Thoracic aorta (tissue), 2 donors: ENCODE results near the gene DBI. TPM values are rescaled to one million over a fixed set of nuclear protein-coding genes. Genes with fewer than 3 reads are reported as not detected.

Source experiments
- ATAC-seq: fragments of 150-250 bp; one replicate; pipeline ENCODE4 v1.8.0; 2017; ENCODE audit warnings: low read depth; ENCODE audit not compliant: insufficient number of reproducible peaks, low FRiP score
- DNase-seq: peaks from one replicate; pipeline ENCODE4 v3.0.0-alpha.2; 2020; ENCODE audit warnings: low spot score
- H3K27ac ChIP-seq, 2 donors: fragments of 200-600 bp; sonication (generic); 1 replicate in 1 of 2; 2 replicates in 1 of 2; pipeline ENCODE4 v1.5.1; 2016; ENCODE audit warnings: mild to moderate bottlenecking in 2 of 2, moderate library complexity in 2 of 2
- H3K27me3 ChIP-seq: fragments of 200-600 bp; sonication (generic); replicated peaks from 2 replicates; pipeline ENCODE4 v1.6.0; 2016; ENCODE audit warnings: mild to moderate bottlenecking; ENCODE audit not compliant: insufficient read depth
- H3K36me3 ChIP-seq: fragments of 200-600 bp; sonication (generic); one replicate; pipeline ENCODE4 v1.5.1; 2016
- H3K4me1 ChIP-seq, 2 donors: fragments of 200-600 bp; sonication (generic); 1 replicate in 1 of 2; 2 replicates in 1 of 2; pipeline versions ENCODE4 v1.5.1 to v1.6.0; 2016; ENCODE audit warnings: low read depth in 2 of 2, mild to moderate bottlenecking in 1 of 2; ENCODE audit not compliant: control insufficient read depth in 1 of 2
- H3K4me3 ChIP-seq: fragments of 200-600 bp; sonication (generic); 2 replicates; pipeline ENCODE4 v1.5.1; 2016; ENCODE audit warnings: mild to moderate bottlenecking
- H3K9me3 ChIP-seq: fragments of 200-600 bp; sonication (generic); 2 replicates; pipeline ENCODE4 v1.5.1; 2016
- CTCF ChIP-seq: fragments of 200-600 bp; sonication (generic); IDR thresholded peaks from one replicate; pipeline ENCODE4 v1.5.1; 2019; ENCODE audit warnings: antibody characterized with exemption
- total RNA-seq, 2 donors: library from RNA; depleted of rRNA; stranded (reverse); fragments of >200 nt; gene quantifications; one replicate each; pipeline versions ENCODE4 v1.1.0 to v1.2.3, GENCODE V29; 2016

The DBI gene
- total RNA-seq, 2 donors from 2014 or later, result 63.8 to 68.6 TPM

DNA sequence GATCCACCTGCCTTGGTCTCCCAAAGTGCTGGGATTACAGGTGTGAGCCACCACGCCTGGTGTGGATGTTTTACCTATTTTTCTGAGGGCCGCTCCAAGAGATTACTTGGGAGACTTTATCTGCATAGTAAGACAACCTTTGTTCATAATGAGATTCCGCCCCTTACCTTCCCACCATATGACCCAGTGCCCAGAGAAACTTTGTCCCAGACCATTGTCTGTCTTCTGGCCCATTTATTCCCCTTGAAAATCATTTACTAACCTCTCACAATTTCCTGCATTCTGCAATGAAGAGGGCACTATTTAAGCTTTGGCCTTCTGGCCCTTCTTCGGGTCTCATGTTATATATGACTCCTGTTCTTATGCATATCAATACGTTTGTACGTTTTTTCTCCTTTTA is 51.1 kb downstream of the DBI start:
- DNase-seq (no peak), ATAC-seq (no peak)
- no peaks in the 10 kb centered on the region for H3K9me3 ChIP-seq
- H3K4me1 ChIP-seq, result peaks cover 0 to 5% of the 10 kb centered on the region in 2 donors
- no peak for TF ChIP-seq CTCF
- H3K36me3 ChIP-seq, result no peaks in the 10 kb centered on the region
- no peak overlapping the region for H3K27ac ChIP-seq
- H3K27me3 ChIP-seq, result no peaks in the 10 kb centered on the region
- H3K4me3 ChIP-seq, result no peak overlapping the region

DNA sequence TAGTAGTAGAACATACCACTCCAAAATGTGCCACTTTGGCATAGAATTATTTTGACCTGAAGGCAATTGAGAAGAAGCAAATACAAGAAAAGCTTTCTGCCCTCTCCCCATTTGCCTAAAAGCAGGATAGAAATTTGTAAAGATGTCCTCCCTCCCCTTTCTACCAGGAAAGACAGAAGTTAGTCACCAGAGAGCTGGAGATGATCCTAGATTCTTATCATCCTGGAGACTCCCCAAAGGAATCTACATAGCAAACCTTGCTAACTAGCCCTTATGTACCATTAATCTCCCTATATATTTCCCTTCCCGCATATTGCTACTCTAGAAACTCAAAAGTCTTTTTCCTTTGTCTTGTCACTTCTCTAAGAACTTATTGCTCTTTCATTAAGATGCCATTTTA is 52.3 kb downstream of the DBI start:
- no peak for ATAC-seq
- H3K9me3 ChIP-seq, result no peaks in the 10 kb centered on the region
- no peak for TF ChIP-seq CTCF

DNA sequence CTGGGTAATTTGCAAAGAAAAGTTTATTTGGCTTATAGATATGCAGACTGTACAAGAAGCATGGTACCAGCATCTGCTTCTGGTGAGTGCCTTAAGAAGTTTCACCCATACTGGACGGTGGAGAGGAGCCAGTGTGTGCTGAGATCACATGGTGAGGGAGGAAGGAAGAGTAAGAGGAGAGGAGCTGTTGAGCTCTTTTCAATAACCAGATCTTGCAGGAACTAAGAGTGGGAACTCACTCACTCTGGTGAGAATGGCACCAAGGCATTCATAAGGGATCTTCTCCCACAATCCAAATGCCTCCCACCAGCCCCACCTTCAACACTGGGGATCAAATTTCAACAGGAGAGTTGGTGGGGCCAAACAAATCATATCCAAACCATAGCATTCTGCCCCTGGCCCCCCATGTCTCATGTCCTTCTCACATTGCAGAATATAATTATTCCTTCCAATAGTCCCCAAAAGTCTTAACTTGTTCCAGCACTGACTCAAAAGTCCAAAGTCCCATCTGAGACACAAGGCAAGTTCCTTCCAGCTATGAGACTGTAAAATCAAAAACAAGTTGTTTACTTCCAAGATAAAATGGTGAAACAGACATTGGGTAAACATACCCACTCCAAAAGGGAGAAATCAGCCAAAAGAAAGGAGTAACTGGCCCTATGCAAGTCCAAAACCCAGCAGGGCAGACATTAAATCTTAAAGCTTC is 53.2 kb downstream of the DBI start:
- no peak for TF ChIP-seq CTCF
- Histone ChIP-seq H3K4me3 (no peak overlapping the region), H3K9me3 (no peaks in the 10 kb centered on the region), H3K27ac (no peak overlapping the region), H3K4me1 (peaks cover 0 to 5% of the 10 kb centered on the region in 2 donors), H3K36me3 (no peaks in the 10 kb centered on the region), H3K27me3 (no peaks in the 10 kb centered on the region)
- ATAC-seq, result no peak
- no peak for DNase-seq

More for the DNA sequence above, 52.3 kb downstream of the DBI start:
- H3K36me3 ChIP-seq, result no peaks in the 10 kb centered on the region
- DNase-seq, result no peak
- no peaks in the 10 kb centered on the region for H3K27me3 ChIP-seq
- no peak overlapping the region for H3K27ac ChIP-seq
- peaks cover 0 to 5% of the 10 kb centered on the region in 2 donors for H3K4me1 ChIP-seq
- no peak overlapping the region for H3K4me3 ChIP-seq

DNA sequence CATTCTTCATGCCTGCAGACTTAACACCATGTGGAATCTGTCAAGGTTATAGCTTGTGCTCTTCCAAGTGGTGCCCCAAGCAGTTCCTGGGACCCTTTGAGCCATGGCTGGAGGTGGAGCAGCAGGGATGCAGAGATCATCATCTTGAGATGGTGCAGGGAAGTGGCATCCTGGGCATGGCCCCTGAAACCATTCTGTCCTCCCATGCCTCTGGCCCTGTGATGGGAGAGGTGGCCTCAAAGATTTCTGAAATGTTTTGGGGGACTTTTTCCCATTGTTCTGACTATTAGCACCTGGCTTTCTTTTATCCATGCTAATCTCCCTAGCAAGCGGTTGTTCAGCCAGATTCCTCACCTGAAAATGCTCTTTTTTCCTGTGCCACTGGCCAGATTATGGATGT is 54.5 kb downstream of the DBI start:
- Histone ChIP-seq H3K9me3 (no peaks in the 10 kb centered on the region), H3K36me3 (no peaks in the 10 kb centered on the region), H3K4me3 (no peak overlapping the region), H3K27ac (no peak overlapping the region), H3K4me1 (peaks cover 0 to 5% of the 10 kb centered on the region in 2 donors), H3K27me3 (no peaks in the 10 kb centered on the region)
- TF ChIP-seq CTCF, result no peak
- ATAC-seq (no peak), DNase-seq (no peak)

DNA sequence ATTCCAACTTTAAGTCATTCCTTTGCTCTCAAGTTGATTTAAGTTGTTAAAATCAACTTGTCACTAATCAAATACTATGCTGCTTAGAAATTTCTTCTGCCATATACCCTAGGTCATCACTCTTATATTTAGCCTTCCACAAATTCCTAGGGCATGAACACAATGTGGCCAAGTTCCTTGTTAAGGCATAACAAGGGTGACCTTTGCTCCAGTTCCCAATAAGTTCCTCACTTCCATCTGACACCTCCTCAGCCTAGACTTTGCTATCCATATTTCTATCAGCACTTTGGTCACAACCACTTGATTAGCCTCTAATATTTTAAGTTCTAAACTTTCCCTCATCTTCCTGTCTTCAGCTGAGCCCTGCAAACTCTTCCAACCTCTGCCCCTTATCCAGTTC is 55.0 kb downstream of the DBI start:
- no peak overlapping the region for H3K4me3 ChIP-seq
- peaks cover 0 to 5% of the 10 kb centered on the region in 2 donors for H3K4me1 ChIP-seq
- H3K9me3 ChIP-seq, result no peaks in the 10 kb centered on the region
- TF ChIP-seq CTCF, result no peak
- DNase-seq (no peak), ATAC-seq (no peak)
- H3K27ac ChIP-seq, result no peak overlapping the region
- H3K27me3 ChIP-seq, result no peaks in the 10 kb centered on the region
- no peaks in the 10 kb centered on the region for H3K36me3 ChIP-seq

Other genes with a start within 250 kb of the DBI start
- not detected for gene C1QL2, start 208.2 kb upstream of the DBI start, total RNA-seq
- 10 to 100 TPM; 17.9 to 31.4 TPM for gene STEAP3, start 143.1 kb upstream of the DBI start, total RNA-seq
- 1 to 10 TPM; 2.2 to 6.5 TPM for gene C2orf76, start 143 bp upstream of the DBI start, total RNA-seq
- gene TMEM37, start 64.9 kb downstream of the DBI start, total RNA-seq, result 10 to 100 TPM in 1 of 2 donors, 1 to 10 TPM in 1; 4.9 to 12.3 TPM
- not detected for gene SCTR, start 157.5 kb downstream of the DBI start, total RNA-seq
- under 1 TPM in 1 of 2 donors, not detected in 1; 0.56 TPM for gene CFAP221, start 177.5 kb downstream of the DBI start, total RNA-seq